ENCODE data around the gene HPCA. TPM values are rescaled to one million over a fixed set of nuclear protein-coding genes. Genes with fewer than 3 reads are reported as not detected.

Gene HPCA
- total and polyA plus RNA-seq, 10 donors: 0.29 to 0.33 (median 0.32) TPM; not detected in 7

Other genes with a start within 250 kb of the HPCA start
- gene ZBTB8OS, start 235.9 kb upstream of the HPCA start, total RNA-seq: 10 to 100 TPM; 26.7 to 46.2 (median 35.4) TPM
- 10 to 100 TPM; 52.9 to 70.5 (median 53.1) TPM for gene ZBTB8OS, start 235.9 kb upstream of the HPCA start, polyA plus RNA-seq
- 100 to 1,000 TPM; 122 to 181 (median 158) TPM for gene RBBP4, start 235.3 kb upstream of the HPCA start, total RNA-seq
- gene RBBP4, start 235.3 kb upstream of the HPCA start, polyA plus RNA-seq: 10 to 100 TPM; 42.4 to 74.1 (median 61.0) TPM
- gene SYNC, start 183.7 kb upstream of the HPCA start, total RNA-seq: 1 to 10 TPM; 1.3 to 9.2 (median 6.5) TPM
- 1 to 10 TPM; 1.2 to 4.5 (median 1.7) TPM for gene SYNC, start 183.7 kb upstream of the HPCA start, polyA plus RNA-seq
- 100 to 1,000 TPM in 1 of 7 donors, 10 to 100 TPM in 6; 46.5 to 112 (median 60.2) TPM for gene YARS1, start 69.1 kb upstream of the HPCA start, total RNA-seq
- 10 to 100 TPM; 25.7 to 28.7 (median 27.8) TPM for gene YARS1, start 69.1 kb upstream of the HPCA start, polyA plus RNA-seq
- 10 to 100 TPM; 44.1 to 76.3 (median 56.8) TPM for gene S100PBP, start 68.8 kb upstream of the HPCA start, total RNA-seq
- gene S100PBP, start 68.8 kb upstream of the HPCA start, polyA plus RNA-seq: 10 to 100 TPM; 15.5 to 25.8 (median 17.4) TPM
- gene FNDC5, start 15.6 kb upstream of the HPCA start, total RNA-seq: not detected
- gene FNDC5, start 15.6 kb upstream of the HPCA start, polyA plus RNA-seq: under 1 TPM in 2 of 3 donors, not detected in 1; 0.30 TPM
- 10 to 100 TPM in 6 of 7 donors, 1 to 10 TPM in 1; 9.9 to 24.6 (median 12.5) TPM for gene TMEM54, start 14.9 kb downstream of the HPCA start, total RNA-seq
- gene TMEM54, start 14.9 kb downstream of the HPCA start, polyA plus RNA-seq: 10 to 100 TPM in 1 of 3 donors, 1 to 10 TPM in 2; 4.3 to 14.1 (median 5.6) TPM
- 10 to 100 TPM; 20.1 to 38.4 (median 26.7) TPM for gene RNF19B, start 78.3 kb downstream of the HPCA start, total RNA-seq
- 1 to 10 TPM; 3.6 to 9.0 (median 4.4) TPM for gene RNF19B, start 78.3 kb downstream of the HPCA start, polyA plus RNA-seq
- 100 to 1,000 TPM in 4 of 7 donors, 10 to 100 TPM in 3; 83.9 to 139 (median 103) TPM for gene AK2, start 150.4 kb downstream of the HPCA start, total RNA-seq
- 10 to 100 TPM; 42.8 to 75.1 (median 74.7) TPM for gene AK2, start 150.4 kb downstream of the HPCA start, polyA plus RNA-seq
- 1 to 10 TPM; 2.8 to 8.3 (median 4.4) TPM for gene AZIN2, start 194.7 kb downstream of the HPCA start, total RNA-seq
- gene AZIN2, start 194.7 kb downstream of the HPCA start, polyA plus RNA-seq: 1 to 10 TPM; 1.4 to 2.0 (median 1.5) TPM